GM19238 (cell line): ENCODE results near the gene TRNP1.
"Not testable (repeated sequence)": the region's sequence is repeated elsewhere in the genome, so short reads cannot be mapped to it uniquely, and the experiment has no call there.

Experiments
- DNase-seq: peaks from one replicate; pipeline ENCODE4 v3.0.0; 2011; ENCODE audit warnings: low spot score; ENCODE audit not compliant: insufficient read length

The TRNP1 gene

GRCh38 chr1:26972390-26972789 lies 21.1 kb upstream of the TRNP1 start:
- no peak for DNase-seq

GRCh38 chr1:26972821-26973220 lies 20.7 kb upstream of the TRNP1 start:
- no peak for DNase-seq

- no peak for DNase-seq
Observed at GRCh38 chr1:26976621-26977510, 16.6 kb upstream of the TRNP1 start.

GRCh38 chr1:26978901-26979300 lies 14.6 kb upstream of the TRNP1 start:
- DNase-seq: no peak

GRCh38 chr1:26981146-26981846 lies 12.2 kb upstream of the TRNP1 start:
- no peak for DNase-seq

GRCh38 chr1:26983863-26984262 lies 9.6 kb upstream of the TRNP1 start:
- no peak for DNase-seq

- no peak for DNase-seq
Observed at GRCh38 chr1:26984291-26984690, 9.2 kb upstream of the TRNP1 start.

GRCh38 chr1:26986658-26987057 lies 6.8 kb upstream of the TRNP1 start:
- DNase-seq: no peak

GRCh38 chr1:26989403-26990109 lies 3.9 kb upstream of the TRNP1 start:
- not testable (repeated sequence) for DNase-seq

- no peak for DNase-seq
Observed at GRCh38 chr1:26991310-26992116, 2.0 kb upstream of the TRNP1 start.

- no peak for DNase-seq
Observed at GRCh38 chr1:26994020-26994786, 711 bp downstream of the TRNP1 start.

GRCh38 chr1:26994787-26995517 lies 1.5 kb downstream of the TRNP1 start:
- DNase-seq: no peak

GRCh38 chr1:26996024-26996423 lies 2.5 kb downstream of the TRNP1 start:
- DNase-seq: no peak

GRCh38 chr1:26996665-26997064 lies 3.2 kb downstream of the TRNP1 start:
- DNase-seq: no peak

- no peak for DNase-seq
Observed at GRCh38 chr1:26998429-26999300, 5.2 kb downstream of the TRNP1 start.

- no peak for DNase-seq
Observed at GRCh38 chr1:26999440-26999987, 6.0 kb downstream of the TRNP1 start.

- DNase-seq: no peak
Observed at GRCh38 chr1:27000090-27000816, 6.8 kb downstream of the TRNP1 start.
